Skeletal muscle cell (primary cell): Measurements from ENCODE around the gene MRPL42.
"Not testable (repeated sequence)": the region's sequence is repeated elsewhere in the genome, so short reads cannot be mapped to it uniquely, and the experiment has no call there.

ENCODE experiments used
- DNase-seq: peaks from one replicate; pipeline ENCODE4 v3.0.0-alpha.2; 2010; ENCODE audit warnings: low read depth
- H3K4me3 ChIP-seq: 2 replicates; pipeline ENCODE4 v1.5.1; 2011; ENCODE audit warnings: low read depth, mild to moderate bottlenecking, control low read depth, low read length, moderate library complexity

The MRPL42 gene

GRCh38 chr12:93467351-93468007, at the start of gene MRPL42:
MRPL42 (plus strand) TSS chr12:93467514; CDS start chr12:93469286, 1,772 bp downstream.
- peak; percentile 51 for DNase-seq
- H3K4me3 ChIP-seq = peak within 1 kb of the TSS; percentile 95

- no peak for DNase-seq
- H3K4me3 ChIP-seq = no peak overlapping the region
These were observed 49.3 kb upstream of the MRPL42 start for GRCh38 chr12:93417967-93418480.

GRCh38 chr12:93419388-93420034, 47.8 kb upstream of the MRPL42 start:
- no peak overlapping the region for H3K4me3 ChIP-seq
- DNase-seq = no peak

GRCh38 chr12:93422050-93422449, 45.3 kb upstream of the MRPL42 start:
- H3K4me3 ChIP-seq = no peak overlapping the region
- DNase-seq = no peak

GRCh38 chr12:93425736-93426411, 41.4 kb upstream of the MRPL42 start:
- DNase-seq = no peak
- H3K4me3 ChIP-seq = no peak overlapping the region

GRCh38 chr12:93426412-93426805, 40.9 kb upstream of the MRPL42 start:
- no peak for DNase-seq
- no peak overlapping the region for H3K4me3 ChIP-seq

GRCh38 chr12:93427779-93428564, 39.3 kb upstream of the MRPL42 start:
- DNase-seq = no peak
- no peak overlapping the region for H3K4me3 ChIP-seq

GRCh38 chr12:93429448-93429847, 37.9 kb upstream of the MRPL42 start:
- DNase-seq = no peak
- H3K4me3 ChIP-seq = no peak overlapping the region

- no peak for DNase-seq
- H3K4me3 ChIP-seq = no peak overlapping the region
These were observed 37.5 kb upstream of the MRPL42 start for GRCh38 chr12:93429852-93430251.

- H3K4me3 ChIP-seq = no peak overlapping the region
- no peak for DNase-seq
These were observed 37.0 kb upstream of the MRPL42 start for GRCh38 chr12:93430280-93430679.

GRCh38 chr12:93432031-93432430, 35.3 kb upstream of the MRPL42 start:
- H3K4me3 ChIP-seq, DNase-seq: not testable (repeated sequence)

GRCh38 chr12:93434256-93434865, 33.0 kb upstream of the MRPL42 start:
- no peak overlapping the region for H3K4me3 ChIP-seq
- no peak for DNase-seq

- no peak for DNase-seq
- no peak overlapping the region for H3K4me3 ChIP-seq
These were observed 28.9 kb upstream of the MRPL42 start for GRCh38 chr12:93438266-93439050.

GRCh38 chr12:93440043-93440835, 27.1 kb upstream of the MRPL42 start:
- DNase-seq = no peak
- H3K4me3 ChIP-seq = peak overlapping the region; percentile 85

GRCh38 chr12:93441081-93441616, 26.2 kb upstream of the MRPL42 start:
- H3K4me3 ChIP-seq = peak overlapping the region; percentile 85
- DNase-seq = no peak

- peak within 1 kb of the TSS; percentile 85 for H3K4me3 ChIP-seq
- peak; percentile 90 for DNase-seq
These were observed 25.5 kb upstream of the MRPL42 start, which contains the start of gene UBE2N for GRCh38 chr12:93441617-93442410. UBE2N (minus strand) TSS chr12:93441947; CDS start chr12:93441884, 63 bp downstream.
